A549 (cell line): Measurements from ENCODE around the gene PPL. TPM values are rescaled to one million over a fixed set of nuclear protein-coding genes. Genes with fewer than 3 reads are reported as not detected.

Experiments
- ATAC-seq, 2 experiments: fragments of 200-7000 bp in 1 of 2; fragments of >200 bp in 1 of 2; cut with Nextera tagmentation in 1 of 2; cut with Tn5 transposase in 1 of 2; 3 replicates each; pipeline versions ENCODE4 v1.8.0 to v1.9.1; 2018 to 2020; ENCODE audit warnings: mild to moderate bottlenecking in 1 of 2, moderate library complexity in 1 of 2
- CTCF ChIA-PET: fragments of 300-600 bp; sonication (Branson Sonifier 250); formaldehyde crosslinking; extraction: SDS; loops from one replicate; lab custom pipeline; 2021; ENCODE audit warnings: antibody characterized with exemption, inconsistent platforms; lab: Yijun Ruan, JAX
- POLR2A ChIA-PET: fragments of 350-600 bp; formaldehyde crosslinking; extraction: SDS; loops from one replicate; lab custom pipeline; 2021; ENCODE audit warnings: antibody characterized with exemption, inconsistent platforms; lab: Yijun Ruan, JAX
- DNase-seq, 2 experiments: peaks; one replicate each; pipeline versions ENCODE4 v3.0.0 to v3.0.0-alpha.2; 2011 to 2016; ENCODE audit warnings: low read depth in 1 of 2, low spot score in 1 of 2
- FAIRE-seq: peaks from 2 replicates; lab custom pipeline; 2011; peaks lifted over from hg19 to GRCh38; lab: Jason Lieb, UNC
- H3K27ac ChIP-seq, 2 experiments: fragments of >200 bp; sonication (Bioruptor Twin); formaldehyde crosslinking; 3 replicates each; pipeline ENCODE4 v1.5.1; 2016 to 2017
- H3K4me1 ChIP-seq: fragments of >200 bp; sonication (Bioruptor Twin); formaldehyde crosslinking; 3 replicates; pipeline ENCODE4 v1.6.1; 2016
- H3K4me2 ChIP-seq: fragments of >200 bp; sonication (Bioruptor Twin); formaldehyde crosslinking; 3 replicates; pipeline ENCODE4 v1.6.1; 2016
- H3K4me3 ChIP-seq: fragments of >200 bp; sonication (Bioruptor Twin); formaldehyde crosslinking; 3 replicates; pipeline ENCODE4 v1.5.1; 2016
- H3K9me3 ChIP-seq: fragments of >200 bp; sonication (Bioruptor Twin); formaldehyde crosslinking; 3 replicates; pipeline ENCODE4 v1.6.1; 2016
- CBX2 ChIP-seq: fragments of 200-600 bp; sonication (generic); IDR thresholded peaks from 2 replicates; pipeline ENCODE4 v1.6.1; 2016; ENCODE audit warnings: low read depth, mild to moderate bottlenecking, borderline replicate concordance
- CBX8 ChIP-seq: fragments of 200-600 bp; sonication (generic); IDR thresholded peaks from 2 replicates; pipeline ENCODE4 v1.6.1; 2016
- EHF ChIP-seq: fragments of 250-450 bp; sonication (Bioruptor Pico); IDR thresholded peaks from 2 replicates; pipeline ENCODE4 v1.5.0; 2020; ENCODE audit warnings: mild to moderate bottlenecking
- FOSB ChIP-seq: fragments of 250-450 bp; sonication (Bioruptor Pico); IDR thresholded peaks from 2 replicates; pipeline ENCODE4 v1.5.0; 2020; ENCODE audit warnings: mild to moderate bottlenecking, moderate library complexity
- FOSL2 ChIP-seq, 2 experiments: fragments of 450-650 bp in 1 of 2; fragments of >200 bp in 1 of 2; sonication (Bioruptor Twin) in 1 of 2; formaldehyde crosslinking; IDR thresholded peaks; 2 replicates each; pipeline versions ENCODE4 v1.5.0 to v1.6.1; 2016 to 2020; ENCODE audit warnings: mild to moderate bottlenecking in 1 of 2, moderate library complexity in 1 of 2
- HDAC2 ChIP-seq: fragments of 200-600 bp; sonication (generic); IDR thresholded peaks from 2 replicates; pipeline ENCODE4 v1.6.1; 2016
- JUN ChIP-seq, 2 experiments: fragments of >200 bp; sonication (Bioruptor Twin); formaldehyde crosslinking; IDR thresholded peaks; 2 replicates in 1 of 2; 3 replicates in 1 of 2; pipeline ENCODE4 v1.6.1; 2016 to 2017
- JUNB ChIP-seq: fragments of >200 bp; sonication (Bioruptor Twin); formaldehyde crosslinking; IDR thresholded peaks from 2 replicates; pipeline ENCODE4 v1.6.1; 2016
- NFE2L2 ChIP-seq: fragments of 150-350 bp; conservative IDR thresholded peaks from 2 replicates; pipeline ENCODE4 v1.6.1; 2014; ENCODE audit warnings: low read length
- NR3C1 ChIP-seq: fragments of >200 bp; sonication (Bioruptor Twin); formaldehyde crosslinking; IDR thresholded peaks from 3 replicates; pipeline ENCODE4 v1.6.1; 2017
- RARB ChIP-seq: fragments of 250-450 bp; sonication (Bioruptor Pico); IDR thresholded peaks from 2 replicates; pipeline ENCODE4 v1.8.0; 2021; ENCODE audit warnings: mild to moderate bottlenecking, moderate library complexity
- RNF2 ChIP-seq: fragments of 200-600 bp; sonication (generic); IDR thresholded peaks from 2 replicates; pipeline ENCODE4 v1.6.1; 2016; ENCODE audit warnings: low read depth, mild to moderate bottlenecking, antibody characterized with exemption, moderate library complexity, borderline replicate concordance
- SMC3 ChIP-seq: fragments of >200 bp; sonication (Bioruptor Twin); formaldehyde crosslinking; IDR thresholded peaks from 3 replicates; pipeline ENCODE4 v1.6.1; 2018; ENCODE audit warnings: inconsistent platforms
- WGBS: methylation state at CpG from one replicate; pipeline ENCODE4 v1.1.6; 2017; ENCODE audit errors: missing lambda C conversion rate; 5-methylcytosine and 5-hydroxymethylcytosine counted together
- polyA plus RNA-seq, 4 experiments: library from polyadenylated mRNA; depleted of rRNA in 3 of 4; stranded (reverse); fragments of >200 nt; fragmentation: RNase III in 1 of 4; extraction: RNeasy Plus Mini Kit Qiagen cat#74134 plus additional on column Dnase treatment in 1 of 4; gene quantifications; 2 replicates in 3 of 4; 3 replicates in 1 of 4; pipeline ENCODE4 v1.2.3, GENCODE V29; 2011 to 2017
- TF ChIP-seq, protein P1 (sequence below): fragments of 450-650 bp; IDR thresholded peaks from 2 replicates; pipeline ENCODE4 v1.6.1; 2014; ENCODE audit warnings: antibody characterized with exemption
- TF ChIP-seq, protein P2 (sequence below): IDR thresholded peaks from 2 replicates; pipeline ENCODE4 v1.6.1; 2012; ENCODE audit warnings: low read depth, borderline replicate concordance
- TF ChIP-seq, protein P3 (sequence below): fragments of >200 bp; sonication (Bioruptor Twin); formaldehyde crosslinking; IDR thresholded peaks from 3 replicates; pipeline ENCODE4 v1.5.1; 2016

PPL gene
- polyA plus RNA-seq, 2 of the 4 experiments (the other 2 are of a cell fraction): 1.8 to 2.6 TPM

DNA sequence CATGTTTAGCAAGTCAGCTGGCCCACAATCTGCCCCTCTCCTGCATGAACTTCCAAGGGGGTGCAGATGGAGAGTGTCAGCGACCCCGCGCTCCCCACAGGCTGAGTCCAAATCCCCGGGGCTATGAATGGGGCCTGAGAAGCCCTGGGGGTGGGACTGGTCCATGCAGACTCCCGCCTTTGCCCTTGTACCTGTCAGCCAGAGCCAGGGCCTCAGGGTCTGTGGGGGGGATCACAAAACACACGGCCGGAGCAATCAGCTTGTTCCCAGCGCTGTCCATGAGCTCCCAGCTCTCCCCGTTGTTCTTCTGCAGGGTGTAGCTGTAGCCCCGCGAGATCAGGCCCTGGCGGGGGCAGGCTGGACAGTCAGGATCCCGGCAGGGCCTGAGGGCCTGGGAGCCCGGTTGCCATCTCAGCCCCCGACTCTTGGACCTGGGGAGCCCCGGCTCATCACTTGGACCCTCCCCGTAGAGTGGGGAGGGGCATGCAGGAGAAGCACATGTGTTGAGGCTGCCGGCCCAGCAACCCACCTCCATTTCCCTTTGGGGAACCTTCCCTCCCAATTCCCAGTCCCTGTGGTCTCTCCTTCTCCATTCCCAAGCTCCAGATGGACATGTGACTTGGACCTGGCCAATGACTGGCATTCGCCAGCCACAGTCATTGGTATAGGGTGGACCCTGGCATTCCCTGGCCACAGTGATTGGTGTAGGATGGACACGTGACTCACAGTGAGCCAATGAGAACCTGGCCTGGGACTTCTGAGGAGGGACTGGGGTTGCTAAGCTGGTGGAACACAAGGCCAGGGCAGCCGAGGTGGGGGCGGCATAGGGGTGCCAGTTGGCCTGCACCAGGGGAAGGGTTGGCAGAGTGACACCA lies 42.4 kb downstream of the PPL start:
- ATAC-seq: peak in 1 of 2 experiments; percentile 79; a peak in 3 of 6 replicates
- no peaks in the 10 kb centered on the region for H3K9me3 ChIP-seq
- no peak overlapping the region for H3K4me2 ChIP-seq
- no peaks in the 10 kb centered on the region for H3K4me1 ChIP-seq
- no peak for TF ChIP-seq CBX8
- TF ChIP-seq, protein P1, sequence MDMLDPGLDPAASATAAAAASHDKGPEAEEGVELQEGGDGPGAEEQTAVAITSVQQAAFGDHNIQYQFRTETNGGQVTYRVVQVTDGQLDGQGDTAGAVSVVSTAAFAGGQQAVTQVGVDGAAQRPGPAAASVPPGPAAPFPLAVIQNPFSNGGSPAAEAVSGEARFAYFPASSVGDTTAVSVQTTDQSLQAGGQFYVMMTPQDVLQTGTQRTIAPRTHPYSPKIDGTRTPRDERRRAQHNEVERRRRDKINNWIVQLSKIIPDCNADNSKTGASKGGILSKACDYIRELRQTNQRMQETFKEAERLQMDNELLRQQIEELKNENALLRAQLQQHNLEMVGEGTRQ: peak; percentile 86
- DNase-seq: peak; percentile 36 to 39
- no peak overlapping the region for H3K27ac ChIP-seq
- WGBS: 91% methylated on average over 21 of the region's 22 CpGs
- H3K4me3 ChIP-seq: no peak overlapping the region
- FAIRE-seq: no peak
- CTCF ChIA-PET: interaction anchor here (0.9 to 3.0 kb wide), 3 partner anchors 11 to 62 kb away, joined by 3 to 11 read pairs (median 3); no protein-coding TSS in a partner anchor
- POLR2A ChIA-PET: no interaction called here

DNA sequence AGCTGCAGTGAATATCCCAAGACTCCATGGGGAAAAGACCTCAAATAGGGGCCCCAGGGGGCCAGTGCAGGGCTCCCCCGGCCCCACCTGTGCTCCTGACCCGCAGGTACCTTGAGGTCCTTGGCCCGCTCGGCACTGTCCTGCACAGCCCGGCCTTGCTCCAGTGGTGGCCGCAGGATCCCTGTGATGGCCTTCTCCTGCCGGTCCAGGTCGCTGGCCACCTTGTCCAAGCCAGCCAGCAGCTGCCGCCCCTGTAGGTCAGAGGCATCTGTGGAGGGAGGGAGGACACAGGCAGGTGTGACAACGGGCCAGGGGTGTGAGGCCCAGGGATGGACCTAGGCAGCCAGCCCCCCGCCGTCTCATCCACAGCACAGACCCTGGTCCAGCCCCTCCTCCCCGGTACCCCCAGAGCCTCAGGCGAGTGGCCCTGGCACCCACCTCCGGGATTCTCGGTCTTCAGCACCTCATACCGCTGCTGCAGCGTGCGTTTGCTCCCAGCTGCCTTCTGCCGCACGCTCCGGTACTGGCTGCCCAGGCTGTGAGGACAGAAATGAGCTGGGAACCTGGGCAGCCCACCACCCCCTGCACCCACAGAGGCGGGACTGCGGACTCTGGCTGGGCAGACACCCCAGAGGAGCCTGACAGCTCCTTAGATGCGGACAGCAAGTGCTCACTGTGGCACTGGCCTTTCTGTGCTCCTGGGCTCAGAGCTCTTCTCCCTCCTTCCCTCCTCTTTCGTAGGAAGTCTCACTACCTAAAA lies 43.7 kb downstream of the PPL start:
- 90% methylated on average over 10 of the region's 26 CpGs for WGBS
- ATAC-seq (no peak), FAIRE-seq (no peak), DNase-seq (no peak)
- H3K4me2 ChIP-seq: no peak overlapping the region
- H3K4me1 ChIP-seq: no peaks in the 10 kb centered on the region
- no peak overlapping the region for H3K27ac ChIP-seq
- H3K9me3 ChIP-seq: no peaks in the 10 kb centered on the region
- CTCF ChIA-PET: interaction anchor here (1.1 to 3.0 kb wide), 5 partner anchors 19 to 63 kb away, joined by 3 to 11 read pairs (median 3); no protein-coding TSS in a partner anchor
- no peak for TF ChIP-seq JUN (IDR thresholded peaks at IDR 0.05)
- no peak for TF ChIP-seq CBX2
- POLR2A ChIA-PET: no interaction called here
- no peak overlapping the region for H3K4me3 ChIP-seq

DNA sequence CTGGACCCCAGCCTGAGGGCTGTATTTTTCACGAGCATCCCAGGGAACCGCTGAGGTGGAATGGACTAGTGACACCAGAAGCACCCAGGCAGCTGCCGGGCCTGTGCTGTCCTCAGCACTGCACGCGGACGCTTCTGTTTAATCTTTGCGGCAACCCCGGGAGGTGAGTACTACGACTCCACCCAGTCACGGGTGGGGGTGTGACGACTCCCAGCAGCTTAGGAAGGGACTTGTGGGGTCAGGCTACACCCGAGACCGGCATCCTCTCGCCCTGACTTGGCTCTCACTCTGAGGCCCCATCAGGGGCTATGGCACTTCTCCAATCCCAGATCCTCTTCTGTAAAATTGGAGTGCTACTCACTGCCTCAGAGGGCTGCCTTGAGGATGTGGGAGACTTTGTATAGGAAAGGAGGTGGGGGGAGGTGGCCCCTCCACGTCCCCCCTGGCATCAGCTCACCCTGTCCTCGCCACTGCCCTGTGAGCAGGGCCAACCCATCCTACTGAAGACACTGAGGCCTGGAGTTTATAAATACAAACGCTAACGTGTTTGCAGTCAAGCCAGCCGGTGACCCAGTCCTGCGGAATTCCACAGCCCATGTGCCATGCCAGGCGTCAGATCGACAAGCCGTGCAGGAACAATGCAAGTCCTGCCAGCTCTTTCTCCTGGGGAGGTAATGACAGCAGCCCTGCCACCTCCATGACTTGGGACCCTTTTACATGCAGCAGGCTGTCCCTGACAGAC lies 44.4 kb downstream of the PPL start:
- no peak for DNase-seq
- TF ChIP-seq, protein P1: no peak
- no peak for TF ChIP-seq EHF (CRISPR knock-in tag)
- TF ChIP-seq, protein P2, sequence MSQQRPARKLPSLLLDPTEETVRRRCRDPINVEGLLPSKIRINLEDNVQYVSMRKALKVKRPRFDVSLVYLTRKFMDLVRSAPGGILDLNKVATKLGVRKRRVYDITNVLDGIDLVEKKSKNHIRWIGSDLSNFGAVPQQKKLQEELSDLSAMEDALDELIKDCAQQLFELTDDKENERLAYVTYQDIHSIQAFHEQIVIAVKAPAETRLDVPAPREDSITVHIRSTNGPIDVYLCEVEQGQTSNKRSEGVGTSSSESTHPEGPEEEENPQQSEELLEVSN: no peak
- no peak for TF ChIP-seq FOSL2 (IDR thresholded peaks at IDR 0.05)
- no peak for TF ChIP-seq FOSL2 (CRISPR knock-in tag; IDR thresholded peaks at IDR 0.05)
- TF ChIP-seq NR3C1: no peak
- TF ChIP-seq HDAC2: no peak
- TF ChIP-seq RNF2: no peak
- no peak for TF ChIP-seq NFE2L2
- TF ChIP-seq FOSB (CRISPR knock-in tag): no peak
- TF ChIP-seq, protein P3, sequence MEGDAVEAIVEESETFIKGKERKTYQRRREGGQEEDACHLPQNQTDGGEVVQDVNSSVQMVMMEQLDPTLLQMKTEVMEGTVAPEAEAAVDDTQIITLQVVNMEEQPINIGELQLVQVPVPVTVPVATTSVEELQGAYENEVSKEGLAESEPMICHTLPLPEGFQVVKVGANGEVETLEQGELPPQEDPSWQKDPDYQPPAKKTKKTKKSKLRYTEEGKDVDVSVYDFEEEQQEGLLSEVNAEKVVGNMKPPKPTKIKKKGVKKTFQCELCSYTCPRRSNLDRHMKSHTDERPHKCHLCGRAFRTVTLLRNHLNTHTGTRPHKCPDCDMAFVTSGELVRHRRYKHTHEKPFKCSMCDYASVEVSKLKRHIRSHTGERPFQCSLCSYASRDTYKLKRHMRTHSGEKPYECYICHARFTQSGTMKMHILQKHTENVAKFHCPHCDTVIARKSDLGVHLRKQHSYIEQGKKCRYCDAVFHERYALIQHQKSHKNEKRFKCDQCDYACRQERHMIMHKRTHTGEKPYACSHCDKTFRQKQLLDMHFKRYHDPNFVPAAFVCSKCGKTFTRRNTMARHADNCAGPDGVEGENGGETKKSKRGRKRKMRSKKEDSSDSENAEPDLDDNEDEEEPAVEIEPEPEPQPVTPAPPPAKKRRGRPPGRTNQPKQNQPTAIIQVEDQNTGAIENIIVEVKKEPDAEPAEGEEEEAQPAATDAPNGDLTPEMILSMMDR: no peak
- TF ChIP-seq RARB (CRISPR knock-in tag): no peak
- TF ChIP-seq SMC3: no peak
- no peak for TF ChIP-seq JUNB
- no peak for ATAC-seq
- 79% methylated on average over 20 of the region's 23 CpGs for WGBS
- no peak overlapping the region for H3K4me3 ChIP-seq
- CTCF ChIA-PET: interaction anchor here (0.7 to 1.4 kb wide), 6 partner anchors 18 to 133 kb away, joined by 3 to 4 read pairs (median 3); no protein-coding TSS in a partner anchor
- no peak overlapping the region for H3K27ac ChIP-seq
- H3K9me3 ChIP-seq: no peaks in the 10 kb centered on the region
- no peak overlapping the region for H3K4me2 ChIP-seq
- FAIRE-seq: no peak
- H3K4me1 ChIP-seq: no peaks in the 10 kb centered on the region
- POLR2A ChIA-PET: no interaction called here
